GM13976 (cell line): Measurements from ENCODE around the gene NRM.

ENCODE experiments used
- DNase-seq: peaks from one replicate; pipeline ENCODE4 v3.0.0; 2012; ENCODE audit warnings: low spot score
- CTCF ChIP-seq: IDR thresholded peaks from 2 replicates; pipeline ENCODE4 v1.5.1; 2012; ENCODE audit warnings: borderline replicate concordance, mild to moderate bottlenecking; ENCODE audit not compliant: insufficient read depth; ENCODE audit errors: extremely low read depth, missing control alignments, control extremely low read depth
- in situ Hi-C: fragments of 300-500 bp; cut with MboI; formaldehyde crosslinking; loops from one replicate; pipeline ENCODE4 v1.12.0; 2022; ENCODE audit warnings: low sequenced_read_pairs, mixed read lengths, inconsistent platforms; ENCODE audit not compliant: unreplicated experiment

NRM gene

GRCh38 chr6:30644769-30645168, 46.0 kb downstream of the NRM start:
- in situ Hi-C loops: no loop called here
- DNase-seq: no peak
- no peak for TF ChIP-seq CTCF

- in situ Hi-C loops: no loop called here
- no peak for TF ChIP-seq CTCF
- DNase-seq: no peak
These were observed 47.1 kb downstream of the NRM start for GRCh38 chr6:30643656-30644055.

- in situ Hi-C loops: no loop called here
- no peak for TF ChIP-seq CTCF
- no peak for DNase-seq
These were observed 49.7 kb downstream of the NRM start for GRCh38 chr6:30641048-30641447.

GRCh38 chr6:30640481-30640880, 50.3 kb downstream of the NRM start:
- no peak for TF ChIP-seq CTCF
- DNase-seq: no peak
- in situ Hi-C loops: no loop called here
